H4 (cell line): Measurements from ENCODE around the gene IRX5. TPM values are rescaled to one million over a fixed set of nuclear protein-coding genes. Genes with fewer than 3 reads are reported as not detected.
A peak's percentile ranks its signal among the peaks of the same experiment; 100 is the strongest.

ENCODE experiments used
- DNase-seq: peaks from one replicate; pipeline ENCODE4 v3.0.0-alpha.2; 2015; ENCODE audit warnings: low spot score
- total RNA-seq: library from RNA; depleted of rRNA; stranded (reverse); fragments of >200 nt; shearing (Covaris generic); gene quantifications from 2 replicates; pipeline ENCODE4 v1.2.3, GENCODE V29; 2014

IRX5 gene
- total RNA-seq, 1 experiment from 2014 or later = 3.5 TPM

DNA sequence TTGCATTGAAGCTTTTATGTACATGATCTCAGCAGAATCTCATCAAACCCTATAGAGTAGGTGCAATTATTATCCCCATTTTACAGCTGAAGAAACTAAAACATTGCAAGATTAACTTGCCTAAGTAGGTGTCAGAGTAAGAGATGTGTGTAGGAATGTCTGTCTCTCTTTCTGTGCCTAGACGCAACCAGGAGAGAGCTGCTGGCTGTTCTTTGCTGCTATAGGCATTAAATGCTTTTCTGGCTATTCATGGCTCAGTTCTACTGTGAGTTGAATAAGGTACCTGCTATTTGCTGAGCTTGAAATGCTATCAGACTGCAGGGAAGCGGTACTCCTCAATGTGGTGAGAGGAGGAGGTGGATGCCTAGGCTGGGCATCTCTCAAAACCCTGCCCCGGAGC lies 17.0 kb downstream of the IRX5 start:
- no peak for DNase-seq

DNA sequence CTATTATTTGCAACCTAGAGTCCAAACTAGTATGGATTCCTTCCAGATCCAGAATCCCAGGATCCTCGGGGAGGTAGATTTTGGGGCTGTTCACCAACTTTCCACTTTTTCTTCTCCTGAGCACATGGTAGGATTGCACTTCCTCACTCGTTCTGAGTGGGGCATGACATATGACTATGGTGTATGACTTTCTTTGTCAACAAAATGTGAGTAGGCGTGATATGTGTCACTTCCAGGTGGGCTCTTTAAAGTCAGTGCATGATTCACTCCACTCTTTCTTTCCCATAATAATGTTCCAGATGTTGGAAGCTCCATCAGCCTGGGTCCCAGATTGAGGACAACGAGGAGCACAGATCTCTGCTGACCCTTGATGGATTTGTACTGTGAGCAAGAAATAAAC lies 21.5 kb downstream of the IRX5 start:
- DNase-seq = no peak

DNA sequence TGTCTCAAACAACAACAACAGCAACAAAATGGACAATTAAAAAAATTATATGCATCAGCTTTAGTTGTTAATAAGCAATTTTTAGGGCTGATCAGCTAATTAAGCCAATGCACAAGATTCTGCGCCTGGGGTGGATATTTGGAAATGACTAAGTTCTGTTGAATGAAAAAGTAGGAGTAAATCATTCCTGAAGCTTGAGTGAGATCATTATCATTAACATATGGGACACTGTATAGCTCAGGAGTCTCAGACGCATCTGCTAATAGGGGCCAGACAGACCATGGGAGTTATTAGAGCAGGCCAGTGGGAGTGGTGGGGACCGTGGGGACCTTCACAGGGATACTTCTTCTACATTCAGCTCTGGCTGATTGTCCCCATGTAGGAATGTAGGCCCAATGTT lies 22.8 kb downstream of the IRX5 start:
- no peak for DNase-seq

DNA sequence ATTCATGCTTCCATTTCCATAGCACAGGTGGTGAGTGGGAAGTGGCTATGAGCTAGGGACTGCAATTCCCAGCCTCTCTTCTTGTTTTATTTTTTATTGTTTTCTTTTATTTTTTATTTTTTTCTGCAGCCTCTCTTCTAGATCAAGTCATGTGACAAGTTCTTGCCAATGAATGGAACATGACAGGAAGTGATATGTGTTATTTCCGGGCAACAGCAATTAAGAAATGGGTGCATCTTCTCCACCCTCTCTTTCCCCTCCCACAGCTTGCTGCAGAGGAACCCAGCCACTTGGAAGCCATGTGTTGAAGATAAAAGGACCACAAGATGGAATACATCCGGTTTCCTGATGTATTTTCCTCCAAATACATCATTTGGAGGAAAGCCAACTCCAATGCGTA lies 23.6 kb downstream of the IRX5 start:
- no peak for DNase-seq

DNA sequence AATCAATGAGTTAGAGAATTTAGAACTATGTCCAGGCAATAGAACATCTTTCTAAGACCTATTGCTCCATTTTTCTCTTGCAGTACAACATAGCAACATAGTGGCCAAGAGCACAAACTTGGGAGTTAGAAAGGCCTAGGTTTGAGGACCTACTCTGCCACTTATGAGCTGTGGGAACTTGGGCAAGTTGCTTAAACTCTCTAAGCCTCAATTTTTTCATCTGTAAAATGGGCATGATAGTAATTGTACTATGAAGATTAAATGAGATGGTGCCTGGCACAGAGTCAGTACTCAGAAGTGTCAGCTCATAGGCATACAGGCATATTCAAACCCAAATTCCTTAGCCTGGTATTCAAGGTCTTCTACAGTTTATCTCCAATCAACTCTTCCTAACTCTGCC lies 25.1 kb downstream of the IRX5 start:
- DNase-seq = no peak

DNA sequence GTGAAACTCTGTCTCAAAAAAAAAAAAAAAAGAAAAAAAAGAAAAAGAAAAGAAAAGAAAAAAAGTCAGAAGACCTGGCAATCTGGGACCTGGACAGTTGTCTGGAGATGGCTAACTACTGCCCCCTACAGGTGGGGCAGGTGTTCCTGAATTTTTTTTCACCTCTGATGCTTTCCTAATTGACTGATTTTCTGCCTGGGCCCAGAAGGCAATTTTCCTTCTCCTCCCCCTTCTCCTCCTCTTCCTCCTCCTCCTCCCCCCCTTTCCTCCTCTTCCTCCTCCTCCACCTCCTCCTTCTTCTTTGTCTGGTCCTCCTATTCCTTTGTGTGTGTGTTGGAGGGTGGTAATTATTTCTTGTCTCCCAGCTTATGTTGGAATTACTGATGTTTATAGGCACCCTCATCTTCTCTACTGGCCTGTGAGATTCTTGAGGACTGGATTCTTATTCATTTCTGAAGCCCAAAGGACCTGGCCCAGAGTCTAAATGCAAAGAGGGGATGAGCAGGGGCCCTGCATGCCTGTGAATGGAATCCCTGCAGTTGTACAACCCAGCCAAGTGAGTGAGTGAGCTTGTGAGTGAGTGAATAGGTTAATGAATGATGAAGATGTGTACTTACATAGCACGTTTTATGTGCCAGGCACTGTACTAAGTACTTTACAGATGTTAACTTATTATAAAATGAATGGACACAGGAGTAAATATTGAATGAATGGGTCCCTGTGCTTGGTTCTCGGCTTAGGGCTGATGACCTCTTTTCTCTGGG lies 26.9 kb downstream of the IRX5 start:
- DNase-seq = peak; percentile 44

DNA sequence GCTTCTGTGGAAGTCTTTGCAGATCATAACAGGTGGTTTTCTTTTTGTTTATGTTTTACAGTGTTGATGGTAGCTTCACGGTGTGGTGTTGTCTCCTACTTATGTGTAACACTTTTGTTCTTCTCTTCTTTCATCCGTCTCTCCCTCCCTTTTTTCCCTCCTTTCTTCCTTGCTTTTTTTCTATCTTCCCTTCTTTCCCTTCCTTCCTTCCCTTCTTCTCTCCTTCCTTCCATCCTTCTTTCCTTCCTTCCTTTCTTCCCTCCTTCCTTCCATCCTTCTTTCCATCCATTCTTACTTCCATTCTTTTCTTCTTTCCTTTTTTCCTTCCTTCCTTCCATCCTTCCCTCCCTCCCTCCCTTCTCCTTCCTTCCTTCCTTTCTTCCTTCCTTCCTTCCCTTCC lies 31.4 kb downstream of the IRX5 start:
- no peak for DNase-seq

DNA sequence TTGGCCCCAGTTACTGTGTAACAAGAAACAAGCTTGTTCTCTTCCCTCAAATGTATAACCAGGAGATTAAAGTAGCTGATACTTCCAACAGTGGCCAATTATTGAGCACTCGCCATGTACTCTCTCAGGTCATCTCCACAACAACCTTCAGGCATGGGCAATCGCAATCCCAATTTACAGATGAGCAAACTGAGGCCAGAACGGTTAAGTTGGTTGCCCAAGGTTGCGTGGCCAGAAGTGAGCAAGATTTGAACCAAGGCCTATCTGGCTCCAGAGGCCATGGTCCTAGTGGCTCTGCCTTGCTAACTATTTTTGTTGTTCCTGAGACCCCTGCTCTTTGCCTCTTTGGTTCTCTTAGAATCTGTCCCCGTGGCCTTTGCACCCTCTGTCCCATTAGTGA lies 33.6 kb downstream of the IRX5 start:
- DNase-seq = no peak

DNA sequence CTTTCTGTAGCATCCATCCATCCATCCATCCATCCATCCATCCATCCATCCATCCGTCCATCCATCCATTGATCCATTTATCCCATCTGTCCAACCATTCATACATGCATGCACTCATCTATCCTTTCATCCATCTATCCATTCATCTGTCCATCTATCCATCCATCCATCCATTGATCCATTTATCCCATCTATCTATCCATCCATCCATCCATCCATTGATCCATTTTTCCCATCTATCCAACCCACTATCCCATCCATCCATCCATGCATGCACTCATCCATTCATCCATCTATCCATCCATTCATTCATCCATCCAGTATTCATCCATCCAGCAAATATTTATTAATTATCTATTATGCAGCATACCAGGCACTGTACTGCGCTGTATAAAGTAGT lies 34.8 kb downstream of the IRX5 start:
- no peak for DNase-seq

DNA sequence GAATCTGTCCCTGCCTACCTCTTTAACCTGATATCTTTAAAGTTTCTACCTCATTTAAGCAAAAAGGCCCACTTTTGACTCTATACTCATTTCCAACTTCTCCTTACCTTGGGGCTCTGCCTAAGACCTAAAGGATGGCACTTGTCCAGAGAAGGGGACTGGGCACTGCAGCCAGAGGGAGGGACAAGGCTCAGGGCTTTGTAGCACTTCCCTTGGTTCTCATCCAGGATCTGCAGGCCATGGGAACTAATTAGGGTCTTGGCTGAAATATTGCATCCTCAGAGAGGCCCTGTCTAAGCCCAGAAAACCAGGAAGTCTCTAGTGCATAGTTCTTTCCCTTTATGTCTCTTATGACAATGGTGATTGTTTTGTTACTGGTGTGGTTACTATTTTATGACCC lies 37.3 kb downstream of the IRX5 start:
- no peak for DNase-seq

DNA sequence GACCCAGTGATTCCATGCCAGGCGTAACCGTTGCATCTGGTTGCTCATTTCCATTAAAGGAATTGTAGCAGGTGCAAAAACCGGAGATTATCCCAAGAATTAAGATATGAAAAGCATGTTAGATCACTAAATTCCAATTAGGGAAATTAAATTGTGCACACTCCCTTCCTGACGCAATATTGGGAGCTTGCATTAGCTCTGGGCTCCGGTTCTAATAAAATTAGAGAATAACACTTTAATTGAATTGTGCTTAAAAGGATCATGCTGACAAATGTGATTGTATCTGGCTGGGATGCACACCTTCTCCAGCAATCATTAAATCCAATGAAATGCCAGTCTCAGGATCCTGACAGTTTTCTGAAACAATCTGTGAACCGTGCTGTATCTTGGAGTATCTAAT lies 38.1 kb downstream of the IRX5 start:
- no peak for DNase-seq

DNA sequence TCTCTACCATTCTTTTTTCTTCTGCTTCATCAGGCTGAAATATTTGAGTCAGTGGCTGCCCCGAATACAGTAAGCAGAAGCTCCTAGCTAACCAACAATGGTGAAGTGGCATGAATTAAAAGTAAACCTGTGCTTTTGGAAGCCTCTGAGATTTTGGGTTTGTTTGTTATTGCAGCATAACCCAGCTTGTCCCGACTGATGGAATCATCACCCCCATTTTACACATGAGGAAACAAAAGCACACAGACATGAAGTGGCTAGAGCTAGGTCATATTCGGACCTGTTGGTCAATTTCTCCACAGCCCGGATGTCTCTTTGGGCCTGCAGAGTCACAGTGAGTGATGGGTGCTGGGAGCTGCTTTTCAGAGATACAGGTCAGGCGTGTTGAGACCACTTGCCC lies 39.4 kb downstream of the IRX5 start:
- no peak for DNase-seq

DNA sequence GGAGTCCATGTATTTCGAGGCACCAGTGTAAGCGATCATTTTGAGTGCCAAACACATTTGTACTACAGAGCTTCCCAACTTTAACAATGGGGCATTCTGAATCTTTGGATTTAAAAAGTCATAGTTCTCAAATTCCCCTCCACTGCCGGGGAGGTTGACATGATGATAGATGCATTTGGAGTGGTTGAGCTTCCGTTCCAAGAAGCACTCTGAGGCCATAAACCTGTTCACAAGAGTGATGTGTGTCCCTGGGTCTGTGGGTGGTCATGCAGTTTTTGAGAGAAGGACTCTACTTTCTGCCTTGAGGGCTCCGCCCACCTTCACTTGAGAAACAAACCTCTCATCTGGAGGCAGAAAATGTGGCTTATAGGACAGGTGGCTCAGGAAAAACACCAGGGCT lies 43.7 kb downstream of the IRX5 start:
- DNase-seq = no peak

DNA sequence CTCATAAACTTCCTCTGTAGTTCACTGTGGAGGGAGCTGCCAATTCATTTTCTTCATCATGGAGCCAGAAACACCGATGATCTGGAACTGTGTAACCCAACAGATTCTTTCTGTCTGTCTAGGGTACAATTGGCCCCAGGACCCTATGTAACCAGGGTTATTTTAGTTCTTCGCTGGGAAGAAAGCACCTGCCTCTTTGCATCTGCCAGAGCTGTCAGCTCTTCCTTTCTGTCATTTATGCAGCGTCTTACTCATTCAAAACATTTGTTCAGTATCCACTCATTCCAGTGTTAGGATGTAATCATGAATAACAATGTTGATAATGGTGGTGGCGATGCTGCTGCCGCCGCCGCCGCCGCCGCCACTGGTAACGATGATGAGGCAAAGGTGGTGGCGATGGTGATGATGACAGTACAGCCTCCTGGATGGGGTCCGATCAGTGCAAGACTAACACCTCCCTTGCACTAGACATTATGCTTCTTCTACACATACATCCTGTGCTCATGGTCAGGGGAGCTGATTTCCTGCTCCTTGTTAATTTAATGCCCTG lies 46.1 kb downstream of the IRX5 start:
- no peak for DNase-seq

DNA sequence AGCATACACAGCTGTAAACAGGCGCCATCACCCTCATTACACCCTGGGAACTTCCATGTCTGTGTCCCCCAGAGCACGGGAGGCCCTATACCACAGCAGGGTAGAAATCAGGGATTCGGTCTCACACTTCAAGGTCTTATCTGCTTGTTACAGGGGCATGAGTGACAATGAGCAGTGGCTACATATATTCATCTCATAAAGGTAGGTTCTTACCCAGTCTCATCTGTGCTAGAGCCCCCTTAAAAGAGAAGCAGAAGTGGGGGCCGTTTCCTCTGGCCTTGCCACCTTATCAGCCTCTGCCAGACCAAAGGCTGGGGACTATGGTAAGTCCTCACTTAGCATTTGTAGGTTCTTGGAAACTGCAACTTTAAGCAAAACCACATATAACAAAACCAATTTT lies 46.5 kb downstream of the IRX5 start:
- DNase-seq = no peak

DNA sequence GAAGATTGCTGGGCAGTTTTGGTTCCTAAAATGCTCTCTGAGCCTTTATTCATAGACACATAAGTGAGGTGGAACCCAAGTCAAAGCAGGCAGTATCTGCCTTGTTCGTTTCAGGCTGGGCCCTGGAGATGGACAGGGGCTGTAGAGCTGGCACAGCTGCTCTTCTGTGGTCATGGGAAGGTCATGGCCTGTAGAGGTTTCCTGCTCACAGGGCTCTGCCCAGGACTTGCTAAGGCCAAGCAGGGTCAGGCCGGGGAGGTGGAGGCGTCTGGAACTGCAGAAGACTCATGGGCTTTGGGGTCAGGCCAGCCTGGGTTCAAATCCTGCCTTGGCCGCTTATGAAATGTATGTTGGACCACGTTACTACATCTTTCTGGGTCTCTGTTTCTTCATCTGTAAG lies 50.2 kb downstream of the IRX5 start:
- DNase-seq = no peak
